ENCODE results near the gene PARN. TPM values are rescaled to one million over a fixed set of nuclear protein-coding genes. Genes with fewer than 3 reads are reported as not detected.

Gene PARN, protein sequence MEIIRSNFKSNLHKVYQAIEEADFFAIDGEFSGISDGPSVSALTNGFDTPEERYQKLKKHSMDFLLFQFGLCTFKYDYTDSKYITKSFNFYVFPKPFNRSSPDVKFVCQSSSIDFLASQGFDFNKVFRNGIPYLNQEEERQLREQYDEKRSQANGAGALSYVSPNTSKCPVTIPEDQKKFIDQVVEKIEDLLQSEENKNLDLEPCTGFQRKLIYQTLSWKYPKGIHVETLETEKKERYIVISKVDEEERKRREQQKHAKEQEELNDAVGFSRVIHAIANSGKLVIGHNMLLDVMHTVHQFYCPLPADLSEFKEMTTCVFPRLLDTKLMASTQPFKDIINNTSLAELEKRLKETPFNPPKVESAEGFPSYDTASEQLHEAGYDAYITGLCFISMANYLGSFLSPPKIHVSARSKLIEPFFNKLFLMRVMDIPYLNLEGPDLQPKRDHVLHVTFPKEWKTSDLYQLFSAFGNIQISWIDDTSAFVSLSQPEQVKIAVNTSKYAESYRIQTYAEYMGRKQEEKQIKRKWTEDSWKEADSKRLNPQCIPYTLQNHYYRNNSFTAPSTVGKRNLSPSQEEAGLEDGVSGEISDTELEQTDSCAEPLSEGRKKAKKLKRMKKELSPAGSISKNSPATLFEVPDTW
- polyA plus RNA-seq = 15.0 and 23.2 TPM in 2 replicates

DNA sequence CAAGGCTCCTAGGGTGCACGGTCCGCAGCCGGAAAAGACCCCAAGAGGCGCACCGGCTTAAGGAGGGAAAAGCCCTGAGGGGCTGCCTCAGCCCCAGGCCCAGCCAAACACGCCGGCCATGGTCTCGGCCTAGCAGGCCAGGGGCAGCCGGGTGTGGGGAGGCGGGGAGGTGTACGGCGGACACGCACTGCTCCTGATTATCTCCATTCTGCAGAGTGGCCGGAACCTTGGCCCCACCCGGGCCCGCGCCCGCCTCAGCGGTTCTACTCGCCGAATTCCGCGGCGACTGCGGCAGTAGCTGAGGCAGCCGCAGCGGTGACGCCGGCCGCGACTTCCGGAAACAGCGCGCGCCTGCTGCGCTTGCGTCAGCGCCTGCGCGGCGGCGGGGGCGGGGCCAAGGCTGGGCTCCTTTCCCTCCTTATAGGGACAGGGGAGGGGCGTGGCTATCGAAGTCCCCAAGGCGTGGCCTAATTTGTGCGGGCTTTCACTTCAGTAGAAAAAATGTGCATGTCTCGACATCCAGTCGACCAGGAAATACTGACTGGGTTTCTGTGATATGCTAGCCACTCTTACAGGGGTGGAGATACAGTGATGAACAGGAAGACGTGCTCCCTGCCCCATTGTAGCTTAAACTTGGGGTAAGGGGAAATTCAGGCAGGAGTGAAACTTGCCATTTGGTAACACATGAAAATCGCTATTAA lies at the start of gene PARN:
Gene PARN, minus strand, starts transcription at position 342 of the 701 bp plus-strand sequence. Its CDS starts 135 bp downstream, at position 207.

DNA sequence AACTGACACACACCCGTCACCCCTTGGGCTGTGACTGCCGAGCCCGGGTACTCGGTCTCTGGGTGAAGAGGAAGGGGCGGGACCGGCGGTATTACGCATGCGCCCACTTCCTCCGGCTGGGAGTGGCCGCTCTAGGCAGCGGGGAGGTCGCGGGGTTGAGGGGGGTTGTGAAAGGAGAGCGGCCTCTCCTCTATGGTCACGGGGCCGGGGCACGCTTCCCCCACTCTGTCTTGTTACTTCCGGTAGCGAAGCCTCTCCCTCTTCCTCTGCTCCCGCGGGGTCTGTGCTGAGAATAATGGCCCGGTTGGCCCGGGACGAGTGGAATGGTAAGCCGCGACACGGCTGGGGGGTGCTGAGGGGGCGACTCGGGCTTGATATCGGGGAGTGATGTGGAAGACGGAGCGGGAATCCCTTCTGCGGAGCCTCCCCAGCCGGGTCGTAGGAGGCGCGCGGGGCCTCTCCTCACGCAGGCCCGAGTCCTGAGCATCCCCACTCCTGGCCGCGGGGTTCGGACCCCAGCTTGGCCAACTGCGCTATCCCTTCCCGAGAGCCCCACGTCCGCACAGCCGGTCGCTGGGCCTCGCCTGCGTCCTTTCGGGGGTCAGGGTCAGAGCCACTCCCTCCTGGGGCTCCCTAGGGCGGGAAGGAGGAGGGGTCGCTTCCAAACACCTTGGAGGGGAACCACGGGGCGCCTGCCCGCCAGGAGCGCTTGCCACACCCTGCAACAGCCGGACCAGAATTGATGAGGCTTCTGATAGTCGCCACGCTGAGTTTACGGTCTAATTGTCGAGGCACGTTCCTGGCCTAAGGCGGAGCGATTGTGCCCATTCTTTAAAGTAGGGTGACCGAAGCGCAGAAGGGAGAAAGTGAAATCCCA lies 2.9 kb upstream of the PARN start, which contains the start of gene BFAR:
Gene BFAR, plus strand, starts transcription at position 259 of the 877 bp plus-strand sequence. CDS start 11,396 bp downstream, outside the sequence.

Other genes starting within 250 kb of the PARN start
- gene BFAR, start 2.7 kb upstream of the PARN start, polyA plus RNA-seq = 27.0 and 35.2 TPM in 2 replicates
- gene PLA2G10, start 64.0 kb upstream of the PARN start, polyA plus RNA-seq = 0.73 and 1.2 TPM in 2 replicates
- 1.2 and 8.7 TPM in 2 replicates for gene NPIPA3, start 73.2 kb upstream of the PARN start, polyA plus RNA-seq
- gene NPIPA2, start 112.3 kb upstream of the PARN start, polyA plus RNA-seq = 1.1 and 3.8 TPM in 2 replicates
- 394 and 413 TPM in 2 replicates for gene NOMO1, start 203.5 kb upstream of the PARN start, polyA plus RNA-seq